Heart left ventricle (tissue), 16 donors: ENCODE measurements around the gene OXCT1. TPM values are rescaled to one million over a fixed set of nuclear protein-coding genes. Genes with fewer than 3 reads are reported as not detected.
"Not testable (repeated sequence)": the region's sequence is repeated elsewhere in the genome, so short reads cannot be mapped to it uniquely, and the experiment has no call there.

Source experiments
- ATAC-seq, 4 donors: fragments of 200-7000 bp; cut with Tn5 transposase; one replicate each; pipeline ENCODE4 v1.9.1; 2020 to 2022; ENCODE audit warnings: moderate library complexity in 4 of 4, mild to moderate bottlenecking in 3 of 4, moderate number of reproducible peaks in 1 of 4
- DNase-seq, 5 donors: peaks; one replicate each; pipeline ENCODE4 v3.0.0-alpha.2; 2020
- H3K27ac ChIP-seq, 12 donors: fragments of 200-600 bp; sonication (generic) in 4 of 12; one replicate each; pipeline versions ENCODE4 v1.5.0 to v1.8.0; 2016 to 2022; ENCODE audit warnings: mild to moderate bottlenecking in 2 of 12
- H3K27me3 ChIP-seq, 9 donors: fragments of 200-600 bp; sonication (generic) in 2 of 9; one replicate each; pipeline versions ENCODE4 v1.5.1 to v1.8.0; 2016 to 2022; ENCODE audit warnings: mild to moderate bottlenecking in 3 of 9
- H3K36me3 ChIP-seq, 9 donors: fragments of 200-600 bp; sonication (generic) in 2 of 9; one replicate each; pipeline versions ENCODE4 v1.5.0 to v1.8.0; 2018 to 2022; ENCODE audit warnings: mild to moderate bottlenecking in 2 of 9
- H3K4me1 ChIP-seq, 12 donors: fragments of 200-600 bp; sonication (generic) in 4 of 12; one replicate each; pipeline versions ENCODE4 v1.5.0 to v1.8.0; 2016 to 2022; ENCODE audit warnings: mild to moderate bottlenecking in 3 of 12
- H3K4me3 ChIP-seq, 12 donors: fragments of 200-600 bp; sonication (generic) in 4 of 12; one replicate each; pipeline versions ENCODE4 v1.5.0 to v1.8.0; 2017 to 2022; ENCODE audit warnings: mild to moderate bottlenecking in 9 of 12, moderate library complexity in 4 of 12
- H3K9me3 ChIP-seq, 12 donors: fragments of 200-600 bp; sonication (generic) in 4 of 12; one replicate each; pipeline versions ENCODE4 v1.5.0 to v1.8.0; 2016 to 2022; ENCODE audit warnings: mild to moderate bottlenecking in 1 of 12
- CTCF ChIP-seq, 12 donors: fragments of 200-600 bp; sonication (generic) in 4 of 12; IDR thresholded peaks; one replicate each; pipeline versions ENCODE4 v1.5.0 to v1.8.0; 2018 to 2022; ENCODE audit warnings: antibody characterized with exemption in 12 of 12, mild to moderate bottlenecking in 5 of 12
- POLR2A ChIP-seq, 2 donors: fragments of 450-650 bp; IDR thresholded peaks; one replicate each; pipeline ENCODE4 v1.6.1; 2017; ENCODE audit warnings: antibody characterized with exemption in 2 of 2, mild to moderate bottlenecking in 2 of 2, moderate library complexity in 2 of 2
- WGBS, 4 donors: extraction: QIAGEN DNeasy Blood & Tissue Kit in 2 of 4; methylation state at CpG; one replicate each; pipeline versions ENCODE4 v1.1.5 to v1.1.7; 2013 to 2018; 5-methylcytosine and 5-hydroxymethylcytosine counted together
- intact Hi-C, 10 donors: fragments of 100-400 bp; cut with DNase I; formaldehyde crosslinking; loops; one replicate each; pipeline versions ENCODE4 v1.11.1 to v1.14.2; 2022
- polyA plus RNA-seq, 2 donors: library from polyadenylated mRNA; stranded (reverse); fragments of 200-250 nt; gene quantifications; one replicate each; pipeline ENCODE4 v1.2.3, GENCODE V29; 2013
- total RNA-seq, 9 donors: library from RNA; depleted of rRNA in 2 of 9; stranded (reverse); fragments of >200 nt in 2 of 9; fragmentation: NEBNext Ultra II Directional in 3 of 9; extraction: Animal tissue kit (Norgen Biotek cat#: 25700) in 3 of 9; gene quantifications; one replicate each; pipeline versions ENCODE4 v1.1.0 to v1.2.4, GENCODE V29; 2016 to 2023
- donor health status: ischemic (EF 13 %, LVEDD 7.1; RV severe dilation, severe dysfunction).
- donor health status: healthy with polysubstance abuse.
- donor health status: DM: no; HTN: yes; CAD: no.
- donor health status: DM: no; HTN: no; CAD: no.
- donor health status: ischemic (EF 25% LVEDD 6.9; RV normal size, moderate dysfunction).
- donor health status: ischemic (EF 25% LVEDD 5.7; RV mildly dilated, moderate dysfunction).
- donor health status: healthy.
- donor health status: DM: yes; HTN: yes; CAD: no.
- donor health status: ischemic (EF 35%, LVEDD 5.7; RV mildly dilated, moderate dysfunction).
- donor health status: nonischemic (EF 11% LVEDD 7.7; RV severe dilation, severe dysfunction).
- donor health status: DM: yes; HTN: yes; CAD: no.
- donor health status: PGD.
- donor health status: ischemic (EF 29% LVEDD 5.4; RV normal size, mild dysfunction).
- donor health status: nonischemic (EF 23%, LVEDD 6.1; RV moderate dilation, normal function).

Gene OXCT1
- total and polyA plus RNA-seq, 11 donors = 50.7 to 363 (median 188) TPM

DNA sequence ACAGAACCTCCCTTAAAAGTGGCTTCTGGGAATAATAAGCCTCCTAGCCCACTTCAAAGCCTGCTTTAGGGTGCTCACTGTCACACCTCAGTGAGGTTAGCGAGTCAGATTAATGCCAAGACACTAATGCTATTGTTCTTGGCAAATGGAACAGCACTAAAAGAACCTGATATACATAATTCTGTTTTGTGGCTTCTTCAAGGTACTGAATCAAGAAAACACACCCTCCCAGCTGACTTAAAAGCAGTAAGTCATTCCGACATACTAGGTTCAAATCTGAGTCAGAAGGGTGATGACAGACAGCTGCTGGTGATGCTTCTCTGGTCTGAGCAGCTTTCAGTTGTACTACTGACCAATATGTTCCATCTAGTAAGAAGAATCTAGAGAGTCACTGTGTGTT, 121.6 kb downstream of the OXCT1 start:
- H3K4me3 ChIP-seq = no peak overlapping the region
- TF ChIP-seq CTCF (IDR thresholded peaks at IDR 0.05) (no peak), POLR2A (IDR thresholded peaks at IDR 0.05) (no peak)
- ATAC-seq (no peak), DNase-seq (no peak)
- WGBS, 4 donors = 89 to 98% (median 95%) methylated on average over 2 of the region's 2 CpGs
- peaks cover 0 to 3% (median 0%) of the 10 kb centered on the region in 12 donors for H3K9me3 ChIP-seq
- H3K4me1 ChIP-seq = peaks cover 0 to 12% (median 2%) of the 10 kb centered on the region in 12 donors
- no peaks in the 10 kb centered on the region for H3K27me3 ChIP-seq
- no peak overlapping the region for H3K27ac ChIP-seq
- peaks cover 0 to 25% (median 13%) of the 10 kb centered on the region in 9 donors for H3K36me3 ChIP-seq
- intact Hi-C loops = no loop called here

- H3K36me3 ChIP-seq = peaks cover 0 to 25% (median 13%) of the 10 kb centered on the region in 9 donors
- no peak for ATAC-seq
- no peak overlapping the region for H3K27ac ChIP-seq
- DNase-seq = no peak
- no peak overlapping the region for H3K4me3 ChIP-seq
- 94 to 100% (median 96%) methylated on average over 1 of the region's 1 CpG for WGBS, 4 donors
- peaks cover 0 to 3% (median 0%) of the 10 kb centered on the region in 12 donors for H3K9me3 ChIP-seq
- no peak for TF ChIP-seq POLR2A (IDR thresholded peaks at IDR 0.05)
- TF ChIP-seq CTCF (IDR thresholded peaks at IDR 0.05) = no peak
- H3K4me1 ChIP-seq = peaks cover 0 to 12% (median 2%) of the 10 kb centered on the region in 12 donors
- no peaks in the 10 kb centered on the region for H3K27me3 ChIP-seq
- intact Hi-C loops = no loop called here
Measured at GRCh38 chr5:41747708-41748107, 122.5 kb downstream of the OXCT1 start.

DNA sequence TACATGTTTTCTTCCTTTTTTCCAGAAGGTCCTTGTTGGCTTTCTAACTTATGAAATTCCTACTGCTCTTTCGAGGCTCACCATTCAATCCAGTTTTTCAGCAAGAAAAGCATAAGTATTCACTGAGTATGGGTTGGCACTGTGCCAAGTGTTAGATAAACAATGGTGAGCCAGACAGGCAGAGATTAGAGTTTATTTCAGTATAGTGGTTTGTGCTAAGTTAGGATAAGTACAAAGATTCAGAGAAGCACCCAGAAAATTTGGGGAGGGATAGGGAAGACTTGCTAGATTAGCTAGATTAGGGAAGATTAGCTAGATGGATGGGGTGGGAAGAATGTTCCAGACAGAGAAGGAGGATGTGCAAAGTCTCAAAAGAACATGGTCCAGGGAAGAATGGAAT, 122.9 kb downstream of the OXCT1 start:
- peaks cover 0 to 3% (median 0%) of the 10 kb centered on the region in 12 donors for H3K9me3 ChIP-seq
- no peak for TF ChIP-seq CTCF (IDR thresholded peaks at IDR 0.05)
- no peak for TF ChIP-seq POLR2A (IDR thresholded peaks at IDR 0.05)
- 21 to 50% (median 36%) methylated on average over 1 of the region's 1 CpG for WGBS, 4 donors

GRCh38 chr5:41742608-41743007, 127.6 kb downstream of the OXCT1 start:
- intact Hi-C loops, H3K9me3 ChIP-seq: not testable (repeated sequence)
- H3K36me3 ChIP-seq = peaks cover 0 to 39% (median 27%) of the 10 kb centered on the region in 9 donors

More for the DNA sequence above, 122.9 kb downstream of the OXCT1 start:
- no peaks in the 10 kb centered on the region for H3K27me3 ChIP-seq
- H3K4me3 ChIP-seq = no peak overlapping the region
- H3K4me1 ChIP-seq = peaks cover 0 to 12% (median 2%) of the 10 kb centered on the region in 12 donors
- ATAC-seq (no peak), DNase-seq (no peak)
- peaks cover 0 to 25% (median 14%) of the 10 kb centered on the region in 9 donors for H3K36me3 ChIP-seq
- H3K27ac ChIP-seq = no peak overlapping the region
- intact Hi-C loops = no loop called here

More at GRCh38 chr5:41742608-41743007, 127.6 kb downstream of the OXCT1 start:
- not testable (repeated sequence) for H3K4me1 ChIP-seq, ATAC-seq, H3K27me3 ChIP-seq, H3K27ac ChIP-seq, H3K4me3 ChIP-seq, DNase-seq
- WGBS, 4 donors = 86 to 100% (median 94%) methylated on average over 1 of the region's 1 CpG
